Tibial nerve (tissue), 4 donors: ENCODE measurements around the gene SAMSN1.

Experiments used
- CTCF ChIP-seq, 5 experiments: fragments of 200-600 bp in 3 of 5; fragments of 450-650 bp in 2 of 5; sonication (generic) in 3 of 5; IDR thresholded peaks; one replicate each; pipeline ENCODE4 v1.5.1; 2016 to 2019; ENCODE audit warnings: antibody characterized with exemption in 5 of 5, mild to moderate bottlenecking in 3 of 5, moderate library complexity in 2 of 5
- EP300 ChIP-seq, 2 donors: sonication (generic); formaldehyde crosslinking; IDR thresholded peaks; one replicate each; pipeline ENCODE4 v1.6.1; 2017; ENCODE audit warnings: antibody characterized with exemption in 2 of 2, mild to moderate bottlenecking in 1 of 2

GRCh38 chr21:14448784-14449183 lies 97.3 kb downstream of the SAMSN1 start:
- TF ChIP-seq CTCF (IDR thresholded peaks at IDR 0.05) (no peak), EP300 (IDR thresholded peaks at IDR 0.05) (no peak)
